GM12892 (cell line): ENCODE results near the gene KDM7A.

Source experiments
- POLR2A ChIP-seq: IDR thresholded peaks from 2 replicates; pipeline ENCODE4 v1.6.1; 2011; ENCODE audit warnings: low read depth, low read length, control low read depth
- POLR2AphosphoS5 ChIP-seq: IDR thresholded peaks from 2 replicates; pipeline ENCODE4 v1.6.1; 2011; ENCODE audit warnings: low read depth, low read length, control low read depth
- TAF1 ChIP-seq: IDR thresholded peaks from 2 replicates; pipeline ENCODE4 v1.6.1; 2011; ENCODE audit warnings: low read depth, mild to moderate bottlenecking, control low read depth, low read length, borderline replicate concordance

DNA sequence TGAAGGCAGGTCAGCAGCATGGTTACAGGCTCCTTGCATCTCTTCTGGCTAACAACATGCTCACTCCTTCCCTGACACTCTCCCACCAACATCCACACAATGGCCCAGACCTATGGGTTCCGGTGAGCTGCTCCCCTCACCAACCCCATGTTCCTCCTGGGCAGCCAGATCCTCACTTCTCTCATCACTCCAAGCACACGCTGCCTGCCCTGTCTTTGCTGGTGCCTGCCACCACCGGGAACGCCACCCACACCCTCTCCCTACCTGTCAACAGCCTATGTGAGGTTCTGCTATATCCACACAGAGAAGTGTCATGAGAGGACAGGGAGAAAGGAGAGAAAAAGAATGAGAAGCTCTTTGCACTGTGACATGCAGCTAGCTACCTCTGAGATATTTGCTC is 128.6 kb downstream of the KDM7A start:
- TF ChIP-seq POLR2AphosphoS5, result no peak
- no peak for TF ChIP-seq TAF1
- TF ChIP-seq POLR2A, result no peak
